NK-92 (cell line): ENCODE results near the gene C17orf107.
A peak's percentile ranks its signal among the peaks of the same experiment; 100 is the strongest.

ENCODE experiments used
- DNase-seq: peaks from one replicate; lab custom pipeline; 2025; ENCODE audit not compliant: unreplicated experiment; lab: John Stamatoyannopoulos, UW

The C17orf107 gene

DNA sequence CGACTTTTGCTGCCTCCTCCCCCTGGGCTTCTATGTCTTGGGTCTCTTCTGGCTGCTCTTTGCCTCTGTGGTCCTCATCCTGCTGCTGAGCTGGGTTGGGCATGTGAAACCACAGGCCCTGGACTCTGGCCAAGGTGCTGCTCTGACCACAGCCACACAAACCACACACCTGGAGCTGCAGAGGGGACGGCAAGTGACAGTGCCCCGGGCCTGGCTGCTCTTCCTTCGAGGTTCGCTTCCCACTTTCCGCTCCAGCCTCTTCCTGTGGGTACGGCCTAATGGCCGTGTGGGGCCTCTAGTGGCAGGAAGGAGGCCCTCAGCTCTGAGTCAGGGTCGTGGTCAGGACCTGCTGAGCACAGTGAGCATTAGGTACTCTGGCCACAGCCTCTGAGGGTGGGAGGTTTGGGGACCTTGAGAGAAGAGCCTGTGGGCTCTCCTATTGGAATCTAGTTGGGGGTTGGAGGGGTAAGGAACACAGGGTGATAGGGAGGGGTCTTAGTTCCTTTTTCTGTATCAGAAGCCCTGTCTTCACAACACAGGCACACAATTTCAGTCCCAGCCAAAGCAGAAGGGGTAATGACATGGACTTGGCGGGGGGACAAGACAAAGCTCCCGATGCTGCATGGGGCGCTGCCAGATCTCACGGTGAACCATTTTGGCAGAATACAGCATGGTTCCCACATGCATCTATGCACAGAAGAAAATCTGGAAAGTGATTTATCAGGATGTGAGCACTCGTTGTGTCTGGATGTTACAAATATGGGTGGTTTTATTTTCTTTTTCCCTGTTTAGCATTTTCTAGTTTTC lies 35.0 kb downstream of the C17orf107 start:
- no peak for DNase-seq

DNA sequence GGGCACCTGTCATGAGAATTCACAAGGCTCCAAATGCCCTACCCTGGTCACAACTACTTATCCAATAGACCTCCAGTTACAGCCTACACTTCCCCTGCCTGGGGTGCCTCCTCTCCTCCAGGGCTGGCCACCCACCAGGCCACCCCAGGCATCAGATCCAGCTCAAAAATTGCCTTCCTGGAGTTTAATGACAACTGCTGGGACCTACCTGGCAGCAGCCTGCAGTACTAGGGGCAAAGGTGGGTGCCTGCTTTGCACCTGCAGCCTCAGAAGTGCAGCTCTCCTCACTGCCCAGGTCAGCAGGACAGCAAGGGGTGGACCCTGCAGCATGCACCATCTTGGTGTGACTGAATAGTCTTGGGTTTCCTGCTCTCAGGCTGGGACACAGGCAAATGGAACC lies 36.3 kb downstream of the C17orf107 start:
- DNase-seq: no peak

DNA sequence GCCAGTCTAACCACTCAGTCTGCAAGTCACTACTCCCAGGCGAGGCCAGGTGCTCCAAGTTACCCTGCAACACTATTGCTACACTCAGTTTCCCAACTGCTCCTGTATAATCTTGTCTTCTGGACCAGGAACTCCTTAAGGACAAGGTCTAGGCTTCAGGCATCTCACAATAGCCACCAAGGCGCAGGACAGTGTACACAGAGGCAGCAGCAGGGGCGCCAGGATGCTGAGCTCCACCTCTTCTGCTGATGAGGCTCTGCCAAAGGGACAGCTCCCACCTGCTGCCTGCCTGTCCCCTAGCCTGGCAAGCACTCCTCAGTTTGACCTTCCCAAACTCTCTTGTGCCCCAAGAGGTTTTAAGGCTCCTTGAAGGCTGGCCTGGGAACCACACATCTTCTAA lies 37.1 kb downstream of the C17orf107 start:
- no peak for DNase-seq

DNA sequence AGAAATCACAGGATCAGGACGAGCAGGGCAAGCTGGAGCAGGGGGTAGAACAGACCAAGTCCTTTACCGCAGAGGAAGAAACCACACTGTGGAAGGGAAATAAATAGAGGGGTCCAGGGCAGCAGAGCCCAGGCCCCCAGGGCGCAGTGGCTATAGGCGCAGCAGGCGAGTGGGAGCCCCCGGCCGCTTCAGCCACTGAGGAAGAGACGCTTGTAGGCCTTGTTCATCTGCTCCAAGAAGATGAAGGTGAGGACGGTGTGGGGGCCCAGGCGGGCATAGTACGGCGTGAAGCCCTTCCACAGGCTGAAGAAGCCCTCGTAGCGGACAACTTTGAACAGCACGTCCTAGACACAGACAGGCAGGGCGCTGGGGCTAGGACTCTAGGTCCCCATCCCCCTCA lies 38.2 kb downstream of the C17orf107 start:
- DNase-seq: no peak

DNA sequence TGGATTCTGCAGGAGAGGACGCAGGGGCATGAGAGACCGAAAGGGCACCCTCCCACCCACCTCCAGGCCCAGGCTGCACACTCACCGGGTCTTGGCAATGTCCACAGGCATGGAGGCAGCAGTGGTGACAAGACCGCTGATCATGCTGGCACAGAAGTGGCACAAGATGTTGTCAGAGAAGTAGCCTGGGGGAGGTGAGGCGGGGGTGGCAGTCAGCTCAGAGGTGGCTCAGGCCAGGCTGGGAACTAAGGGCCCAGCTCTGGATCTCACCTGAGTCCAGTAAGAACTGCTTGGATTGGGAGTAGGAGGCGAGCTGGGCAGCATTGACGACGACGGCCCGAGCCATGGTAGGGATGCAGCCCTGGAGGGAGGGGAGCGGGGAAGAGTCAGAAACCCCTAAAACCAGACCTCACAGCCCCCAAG lies 38.7 kb downstream of the C17orf107 start:
- DNase-seq: no peak

DNA sequence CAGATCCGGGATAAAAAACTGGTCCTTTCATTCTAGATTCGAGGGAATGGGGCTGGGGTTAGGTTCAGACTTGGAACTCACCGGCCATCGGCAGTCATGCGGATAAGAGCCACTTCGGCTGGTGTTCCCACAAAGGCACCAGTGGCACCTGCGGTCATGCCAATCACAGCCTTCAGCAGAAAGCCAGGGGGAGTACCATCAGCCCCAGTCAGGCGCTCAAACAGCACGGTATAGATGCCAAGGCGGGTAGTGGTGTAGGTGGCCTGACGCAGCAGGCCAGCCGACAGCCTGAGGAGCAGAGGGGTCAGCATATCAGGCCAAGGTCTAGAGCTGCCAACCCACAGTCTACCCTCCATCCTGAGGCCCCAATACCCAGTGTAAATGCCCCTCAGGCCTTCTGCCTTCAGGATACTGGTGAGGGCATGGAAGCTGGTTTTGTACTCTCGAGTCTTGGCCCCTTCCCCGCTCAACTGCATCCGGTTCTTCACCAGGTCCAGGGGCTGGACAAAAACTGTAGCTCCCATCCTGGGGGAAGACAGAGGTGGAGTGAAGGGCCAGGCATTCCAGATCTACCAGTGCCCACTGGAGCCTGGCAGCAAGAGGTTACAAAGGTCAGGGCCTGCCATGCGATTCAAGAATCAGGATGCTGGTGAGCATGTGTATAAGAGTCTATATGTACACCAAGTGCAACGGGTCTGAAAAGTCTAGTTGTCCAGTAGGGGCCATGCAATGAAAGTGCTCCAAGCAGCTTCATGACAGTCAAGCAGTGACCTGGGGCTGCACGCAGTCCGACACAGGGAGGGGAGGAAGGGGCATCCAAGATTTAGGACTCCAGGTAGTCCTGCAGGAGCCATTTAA lies 39.6 kb downstream of the C17orf107 start:
- DNase-seq: no peak

DNA sequence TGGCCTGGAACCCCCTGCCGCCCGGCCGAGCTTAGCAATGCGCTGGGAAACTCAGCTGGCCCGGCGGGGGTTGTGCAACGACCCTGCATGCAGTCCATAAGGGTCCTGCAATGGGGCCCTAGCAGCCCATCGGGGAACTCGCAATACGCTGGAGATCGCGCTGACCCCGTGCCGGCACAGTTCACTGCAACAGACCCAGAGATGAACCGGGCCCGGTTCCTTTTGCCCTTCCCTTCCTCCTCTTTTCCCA lies 40.1 kb downstream of the C17orf107 start:
- no peak for DNase-seq

DNA sequence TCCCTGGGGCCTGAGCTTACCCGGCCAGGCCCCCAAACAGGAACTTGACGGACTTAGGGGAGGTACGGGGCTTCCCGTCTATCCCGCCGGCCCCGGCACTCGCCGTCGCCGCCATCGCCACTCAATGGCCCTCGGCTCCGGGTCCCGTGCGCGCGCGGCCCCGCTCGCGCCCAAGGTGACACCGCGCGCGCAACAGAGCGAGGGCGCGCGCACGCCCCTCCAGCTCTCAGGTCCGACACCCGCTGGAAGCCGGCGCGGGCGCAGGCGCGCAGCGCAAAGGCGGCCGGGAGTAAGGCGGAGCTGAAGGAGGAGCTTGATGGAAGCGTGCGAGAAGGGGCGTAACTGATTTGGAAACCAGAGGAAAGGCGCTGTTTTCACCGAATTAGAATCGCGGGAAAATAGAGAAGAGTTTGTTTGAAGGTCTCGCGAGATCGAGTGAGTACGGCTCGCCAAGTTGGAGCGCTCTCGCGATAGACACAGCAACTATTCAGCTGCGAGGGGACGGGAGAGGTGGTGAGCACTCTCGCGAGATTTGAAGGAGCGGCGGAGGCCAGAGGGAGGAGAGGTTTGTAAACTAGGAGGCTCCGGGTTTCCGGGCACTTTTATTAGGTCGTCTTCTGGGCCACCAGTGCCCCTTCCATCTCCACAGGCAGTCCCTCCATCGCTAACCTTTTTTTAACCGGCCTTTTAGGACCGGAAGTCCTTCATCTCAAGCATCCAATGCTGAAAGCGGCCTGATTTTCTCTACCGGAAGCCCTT lies 40.6 kb downstream of the C17orf107 start, which contains the start of the genes RNF167 and SLC25A11:
TSS of gene RNF167 (plus strand) at position 473 of the 759 bp plus-strand sequence. CDS start 642 bp downstream, outside the sequence.
TSS of gene SLC25A11 (minus strand) at position 251 of the 759 bp plus-strand sequence. CDS start at position 115, 136 bp downstream.
- DNase-seq: peak; percentile 76

DNA sequence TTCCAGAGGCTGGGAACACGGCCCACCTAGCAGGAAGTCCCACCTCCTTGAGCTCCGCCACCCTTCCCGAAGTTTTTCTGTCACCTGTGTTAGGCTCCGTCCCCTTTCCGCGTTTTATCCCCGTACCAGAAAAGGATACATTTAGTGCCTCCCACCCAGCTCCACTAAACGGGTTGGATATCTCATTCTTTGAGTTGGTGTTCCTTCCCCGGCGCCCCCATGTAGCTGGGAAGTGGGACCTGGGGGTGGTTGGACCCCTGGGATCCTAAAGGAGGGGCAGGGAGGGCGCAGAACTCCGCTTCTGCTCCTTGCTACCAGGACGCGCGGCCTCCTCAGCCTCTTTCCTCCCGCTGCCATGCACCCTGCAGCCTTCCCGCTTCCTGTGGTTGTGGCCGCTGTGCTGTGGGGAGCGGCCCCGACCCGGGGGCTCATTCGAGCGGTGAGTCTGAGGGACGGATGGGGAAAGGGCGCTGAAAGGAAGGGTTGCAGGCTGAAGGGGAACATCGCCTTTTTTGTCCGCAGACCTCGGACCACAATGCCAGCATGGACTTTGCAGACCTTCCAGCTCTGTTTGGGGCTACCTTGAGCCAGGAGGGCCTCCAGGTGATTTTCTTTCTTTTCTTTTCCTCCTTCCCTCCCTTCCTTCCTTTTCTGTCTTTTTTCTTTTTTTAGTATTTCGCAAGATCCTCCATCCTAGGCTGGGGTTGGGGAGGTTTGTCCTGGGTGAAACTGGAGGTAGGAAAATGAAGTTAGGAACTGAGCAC lies 41.4 kb downstream of the C17orf107 start:
- no peak for DNase-seq

DNA sequence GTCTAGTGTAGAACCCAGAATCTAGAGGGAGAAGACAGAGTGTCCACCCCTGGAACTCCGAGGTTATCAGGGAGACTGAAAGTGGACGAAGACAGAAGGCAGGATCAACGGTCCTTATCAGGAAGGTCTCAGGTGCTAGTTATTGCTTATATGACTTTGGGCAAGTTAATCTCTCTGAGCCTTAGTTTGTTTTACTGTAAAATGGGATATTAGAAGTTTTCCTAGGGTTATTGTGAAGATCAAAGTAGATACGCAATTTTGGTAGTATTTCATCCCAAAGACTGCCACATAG lies 41.9 kb downstream of the C17orf107 start:
- DNase-seq: no peak

DNA sequence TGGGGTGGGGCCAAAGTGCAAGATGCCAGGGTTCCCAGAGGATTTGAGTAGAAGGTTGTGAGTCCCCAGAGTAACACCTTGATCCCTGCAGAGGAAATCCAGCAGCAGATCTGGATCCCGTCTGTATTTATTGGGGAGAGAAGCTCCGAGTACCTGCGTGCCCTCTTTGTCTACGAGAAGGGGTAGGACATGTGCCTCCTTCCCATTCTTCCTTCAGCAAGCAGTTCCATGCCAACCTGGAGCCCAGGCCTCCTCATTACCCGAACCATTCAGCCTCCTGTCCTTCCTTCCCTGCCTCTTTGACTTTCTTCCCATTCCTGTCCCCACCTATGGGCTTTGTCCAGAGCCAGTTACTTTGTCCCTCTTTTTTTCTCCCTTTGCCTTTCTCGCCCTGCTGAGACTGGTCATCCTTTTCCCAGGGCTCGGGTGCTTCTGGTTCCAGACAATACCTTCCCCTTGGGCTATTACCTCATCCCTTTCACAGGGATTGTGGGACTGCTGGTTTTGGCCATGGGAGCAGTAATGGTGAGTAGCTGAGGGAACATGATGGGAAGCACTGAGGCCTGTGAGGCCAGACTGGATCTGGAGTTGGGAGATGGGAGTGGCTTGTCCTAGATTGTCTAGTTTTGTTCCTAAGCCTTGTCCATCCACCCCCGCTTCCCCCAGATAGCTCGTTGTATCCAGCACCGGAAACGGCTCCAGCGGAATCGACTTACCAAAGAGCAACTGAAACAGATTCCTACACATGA lies 43.6 kb downstream of the C17orf107 start:
- no peak for DNase-seq

DNA sequence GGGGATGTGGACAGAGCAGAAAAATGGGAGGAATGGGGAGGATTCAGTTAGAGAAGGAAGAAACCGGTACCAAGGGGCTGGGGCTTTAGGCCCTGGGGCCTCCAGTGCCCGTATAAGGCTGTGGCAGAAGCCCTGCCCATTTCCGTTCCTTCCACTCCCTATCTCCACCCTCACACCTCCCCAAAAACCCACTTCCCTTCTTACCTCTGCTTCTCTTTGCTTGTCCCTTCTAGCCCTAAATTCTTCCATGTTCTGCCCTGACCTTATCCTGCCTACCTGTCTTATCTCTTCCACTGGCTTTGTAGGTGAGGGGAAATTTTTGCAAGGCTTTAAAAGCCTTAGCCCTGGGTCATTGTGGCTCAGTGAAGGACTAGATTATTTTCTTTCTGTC lies 44.8 kb downstream of the C17orf107 start:
- DNase-seq: no peak

DNA sequence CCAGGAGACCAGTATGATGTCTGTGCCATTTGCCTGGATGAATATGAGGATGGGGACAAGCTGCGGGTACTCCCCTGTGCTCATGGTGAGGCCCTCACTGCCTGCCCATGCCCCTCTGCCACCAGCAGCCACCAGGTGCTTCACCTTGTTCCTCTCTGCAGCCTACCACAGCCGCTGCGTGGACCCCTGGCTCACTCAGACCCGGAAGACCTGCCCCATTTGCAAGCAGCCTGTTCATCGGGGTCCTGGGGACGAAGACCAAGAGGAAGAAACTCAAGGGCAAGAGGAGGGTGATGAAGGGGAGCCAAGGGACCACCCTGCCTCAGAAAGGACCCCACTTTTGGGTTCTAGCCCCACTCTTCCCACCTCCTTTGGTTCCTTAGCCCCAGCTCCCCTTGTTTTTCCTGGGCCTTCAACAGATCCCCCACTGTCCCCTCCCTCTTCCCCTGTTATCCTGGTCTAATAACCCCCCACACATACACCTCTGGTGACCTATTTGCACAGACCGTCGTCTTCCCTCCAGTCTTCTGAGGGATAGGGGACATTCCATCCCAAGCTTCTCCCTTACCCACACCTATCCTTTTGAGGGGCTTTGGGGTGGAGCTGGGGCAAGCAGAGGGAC lies 45.3 kb downstream of the C17orf107 start:
- no peak for DNase-seq

DNA sequence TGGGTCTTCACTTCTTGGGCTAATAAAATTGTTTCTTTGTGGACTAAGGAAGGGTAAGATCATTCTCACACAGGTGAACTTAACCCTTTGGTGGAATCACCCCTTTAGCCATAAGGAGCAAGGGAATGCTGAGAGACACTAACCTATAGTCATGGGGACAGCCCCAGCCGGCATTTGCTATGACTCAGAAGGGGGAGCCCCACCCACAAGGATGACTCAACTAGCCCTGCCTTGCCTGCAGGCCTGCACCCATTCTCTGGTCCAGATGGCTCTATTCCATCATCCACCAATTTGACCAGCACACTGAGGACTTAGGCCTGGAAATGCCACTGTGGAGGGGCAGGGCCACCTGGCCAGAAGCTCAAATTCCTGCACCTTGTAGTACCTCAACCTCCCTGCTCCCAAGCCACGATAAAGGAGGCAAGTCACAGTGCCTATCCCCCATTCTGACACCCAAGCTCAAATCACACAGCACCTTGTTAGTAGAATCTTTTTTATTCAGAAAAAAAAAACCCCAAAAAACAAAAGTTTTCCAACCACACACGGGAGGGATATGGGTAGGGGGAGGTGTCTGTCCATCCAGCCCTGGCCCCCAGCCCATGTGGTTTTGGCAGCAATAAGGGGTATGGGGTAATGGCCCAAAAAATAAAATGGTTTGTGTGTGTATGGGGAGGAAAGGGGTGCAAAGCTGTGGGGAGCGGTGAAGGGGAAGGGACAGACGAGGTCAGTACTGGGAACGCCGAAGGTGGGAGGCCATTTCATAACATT lies 46.0 kb downstream of the C17orf107 start:
- DNase-seq: no peak

DNA sequence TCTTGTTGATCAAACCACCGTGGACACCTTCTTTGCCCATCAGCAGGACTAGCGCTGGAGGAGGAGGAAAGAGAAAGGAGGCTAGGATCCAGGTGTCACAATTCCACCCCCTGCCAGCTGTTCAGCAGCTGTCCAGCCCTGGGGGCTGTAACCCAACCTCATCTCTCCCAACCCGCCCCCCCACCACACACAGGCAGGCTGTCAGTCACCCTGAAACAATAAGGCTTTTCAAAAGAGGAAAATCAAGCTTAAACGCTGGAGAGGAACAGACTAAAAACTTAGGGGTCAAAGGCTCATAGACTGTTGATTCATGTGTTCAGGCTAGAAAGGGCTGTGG lies 46.6 kb downstream of the C17orf107 start:
- DNase-seq: no peak

DNA sequence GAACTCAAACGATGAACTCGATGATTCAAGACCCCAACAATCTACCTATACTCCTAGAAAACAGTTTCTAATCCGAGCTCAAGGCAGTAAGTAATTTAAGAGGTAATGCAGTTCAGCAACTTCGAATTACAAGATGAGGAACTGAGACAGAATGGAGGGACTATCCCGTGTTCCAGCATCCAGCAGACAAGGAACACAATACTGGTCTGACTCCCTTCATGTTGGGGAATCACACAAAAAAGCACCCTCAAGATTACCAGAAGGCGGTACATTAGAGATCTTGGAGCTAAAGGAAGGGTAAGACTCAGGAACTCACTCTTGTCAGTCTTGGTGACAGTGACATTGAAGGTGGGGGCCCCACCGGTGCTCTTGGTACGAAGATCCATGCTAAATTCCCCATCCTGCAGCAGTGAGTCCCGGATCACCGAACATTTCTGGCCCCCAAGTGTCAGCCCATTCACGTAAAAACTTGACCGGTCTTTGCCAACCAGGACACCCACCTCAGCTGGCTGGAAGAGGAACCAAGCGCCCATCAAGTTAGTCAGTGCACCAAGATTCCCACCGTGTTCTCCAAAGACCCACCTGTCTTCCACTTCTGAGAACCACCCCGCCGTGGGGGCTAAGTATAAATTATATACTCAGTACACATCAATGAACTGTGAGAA lies 47.1 kb downstream of the C17orf107 start:
- DNase-seq: no peak

DNA sequence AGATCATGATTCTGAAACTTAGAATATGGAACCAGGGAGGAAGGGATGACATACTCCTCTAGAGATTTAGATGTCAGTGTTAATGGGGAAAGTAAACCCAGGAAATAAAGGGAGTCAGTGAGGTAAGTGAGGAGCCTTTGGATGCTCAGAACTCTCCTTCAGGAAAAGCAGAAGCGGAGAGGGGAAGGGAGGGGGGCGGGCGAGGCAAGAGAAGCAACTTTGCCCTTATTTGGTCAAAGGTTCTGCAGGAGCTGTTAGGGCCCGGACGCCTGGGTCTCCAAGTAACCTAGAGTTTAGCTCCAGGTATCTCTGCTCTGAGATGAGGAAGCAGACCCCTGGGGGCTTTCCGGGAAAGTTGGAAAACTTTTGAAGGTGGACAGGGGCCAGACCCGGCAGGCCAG lies 47.7 kb downstream of the C17orf107 start:
- no peak for DNase-seq

DNA sequence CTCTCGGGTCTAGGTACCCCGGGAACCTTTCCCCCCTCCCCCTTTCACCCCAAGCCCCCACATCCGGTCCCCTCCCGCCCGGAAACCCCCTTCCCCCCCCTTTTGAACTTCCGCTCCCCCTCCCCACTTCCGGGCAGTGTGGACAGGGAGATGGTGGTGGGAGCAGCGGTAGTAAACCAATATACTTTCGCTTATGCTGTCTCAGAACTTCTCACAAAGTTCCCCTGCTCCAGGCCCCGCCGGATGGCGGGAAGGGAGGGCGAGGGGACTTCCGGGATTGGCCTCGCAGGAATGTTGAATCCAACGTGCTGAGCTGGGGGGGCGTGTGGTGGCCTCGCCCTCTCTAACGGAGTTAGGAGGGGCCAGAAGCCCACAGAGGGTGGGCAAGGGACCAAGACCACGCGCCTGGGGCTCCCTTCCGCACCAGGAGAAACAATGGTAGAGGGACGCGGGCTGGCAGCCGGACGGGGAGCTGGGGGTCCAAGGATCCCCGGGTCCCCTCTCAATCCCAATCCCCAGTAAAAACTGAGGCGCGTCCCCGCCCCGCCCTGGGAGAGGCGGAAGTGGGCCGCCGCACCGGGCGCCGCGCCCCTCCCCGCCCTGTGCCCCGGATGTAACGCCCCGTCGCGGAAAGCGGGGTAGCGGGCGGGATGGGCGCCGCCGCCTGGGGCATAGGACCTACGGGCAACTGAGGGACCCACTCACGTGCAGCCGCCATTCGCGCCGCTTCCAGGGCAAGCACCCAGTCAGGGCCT lies 48.3 kb downstream of the C17orf107 start:
- DNase-seq: no peak
